Epithelial cell of esophagus (primary cell): ENCODE results near the gene DSCAM.
A peak's percentile ranks its signal among the peaks of the same experiment; 100 is the strongest.

Experiments
- DNase-seq: peaks from one replicate; pipeline ENCODE4 v3.0.0; 2010; ENCODE audit warnings: low read depth
- H3K4me3 ChIP-seq: 2 replicates; pipeline ENCODE4 v1.5.1; 2011; ENCODE audit warnings: mild to moderate bottlenecking, low read length, control low read depth
- TF ChIP-seq, protein P1 (sequence below): IDR thresholded peaks from 2 replicates; pipeline ENCODE4 v1.5.1; 2011; ENCODE audit warnings: low read depth, mild to moderate bottlenecking, low read length, control low read depth, inconsistent platforms; ENCODE audit not compliant: insufficient read depth; ENCODE audit errors: missing control alignments

DSCAM gene

DNA sequence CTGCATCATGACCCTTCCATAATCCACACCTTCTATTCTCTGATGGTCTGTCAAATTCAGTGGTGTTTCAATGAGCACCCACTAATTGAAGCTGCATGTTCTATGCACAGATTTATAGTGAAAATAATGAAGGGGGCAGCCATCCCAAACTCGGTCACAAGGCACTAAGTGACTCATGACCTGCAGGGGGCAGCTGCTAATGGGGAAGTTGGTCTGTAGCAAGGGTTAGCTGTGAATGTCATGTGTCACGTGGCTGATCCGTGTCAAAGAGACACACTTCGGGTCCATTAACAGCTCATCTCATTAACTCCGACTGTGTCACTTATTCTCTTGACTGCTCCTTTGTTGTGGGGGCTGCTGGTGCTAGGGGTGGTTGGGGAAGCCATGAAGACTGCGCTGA is 673.1 kb downstream of the DSCAM start:
- H3K4me3 ChIP-seq: no peak overlapping the region
- TF ChIP-seq, protein P1, sequence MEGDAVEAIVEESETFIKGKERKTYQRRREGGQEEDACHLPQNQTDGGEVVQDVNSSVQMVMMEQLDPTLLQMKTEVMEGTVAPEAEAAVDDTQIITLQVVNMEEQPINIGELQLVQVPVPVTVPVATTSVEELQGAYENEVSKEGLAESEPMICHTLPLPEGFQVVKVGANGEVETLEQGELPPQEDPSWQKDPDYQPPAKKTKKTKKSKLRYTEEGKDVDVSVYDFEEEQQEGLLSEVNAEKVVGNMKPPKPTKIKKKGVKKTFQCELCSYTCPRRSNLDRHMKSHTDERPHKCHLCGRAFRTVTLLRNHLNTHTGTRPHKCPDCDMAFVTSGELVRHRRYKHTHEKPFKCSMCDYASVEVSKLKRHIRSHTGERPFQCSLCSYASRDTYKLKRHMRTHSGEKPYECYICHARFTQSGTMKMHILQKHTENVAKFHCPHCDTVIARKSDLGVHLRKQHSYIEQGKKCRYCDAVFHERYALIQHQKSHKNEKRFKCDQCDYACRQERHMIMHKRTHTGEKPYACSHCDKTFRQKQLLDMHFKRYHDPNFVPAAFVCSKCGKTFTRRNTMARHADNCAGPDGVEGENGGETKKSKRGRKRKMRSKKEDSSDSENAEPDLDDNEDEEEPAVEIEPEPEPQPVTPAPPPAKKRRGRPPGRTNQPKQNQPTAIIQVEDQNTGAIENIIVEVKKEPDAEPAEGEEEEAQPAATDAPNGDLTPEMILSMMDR: no peak
- no peak for DNase-seq

DNA sequence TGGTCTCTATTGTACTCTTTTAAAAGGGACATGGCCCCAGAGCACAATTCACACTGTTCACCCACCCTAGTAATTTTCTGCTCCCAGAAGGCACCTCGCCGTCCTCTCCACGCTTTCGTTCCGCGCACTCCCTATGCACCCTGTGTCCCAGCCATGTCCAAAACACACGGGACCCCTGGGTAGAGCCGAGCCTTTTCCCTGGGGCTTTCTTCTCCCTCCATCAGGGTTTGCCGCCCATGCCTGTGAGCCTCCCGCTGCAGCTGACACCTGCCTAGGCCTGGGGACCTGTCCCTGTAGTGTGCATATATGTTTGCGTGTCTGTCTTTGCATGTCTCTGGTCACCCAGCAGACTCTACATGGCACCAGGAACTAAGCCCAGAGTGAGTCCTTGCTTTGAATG is 677.0 kb downstream of the DSCAM start:
- no peak overlapping the region for H3K4me3 ChIP-seq
- TF ChIP-seq, protein P1: no peak
- no peak for DNase-seq

DNA sequence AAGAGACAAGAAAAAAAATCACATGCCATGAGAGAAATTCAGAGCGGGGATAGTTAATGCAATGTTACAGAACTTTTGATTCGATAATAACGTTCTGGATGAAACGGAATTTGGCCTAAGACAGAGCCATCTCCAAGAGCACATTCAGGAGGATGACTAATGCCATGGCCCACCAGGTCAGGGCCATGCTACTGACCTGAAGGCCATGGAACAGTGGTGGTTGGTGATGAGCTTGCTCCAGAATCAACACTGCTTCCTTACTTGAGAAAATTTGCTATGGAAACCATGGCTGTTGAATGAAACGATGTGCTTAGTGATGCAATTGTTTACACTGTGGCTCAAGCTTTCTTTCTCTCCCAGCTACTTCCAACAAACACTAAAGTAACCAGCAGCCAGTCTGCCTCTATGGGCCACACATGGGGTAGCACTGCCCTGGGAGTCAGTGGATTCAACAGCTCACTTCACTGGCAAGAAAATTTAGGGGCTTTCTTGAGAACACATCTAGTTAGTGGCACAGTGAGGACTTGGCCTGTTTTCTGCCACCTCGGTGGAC is 680.6 kb downstream of the DSCAM start:
- no peak overlapping the region for H3K4me3 ChIP-seq
- peak; percentile 8 for DNase-seq
- TF ChIP-seq, protein P1: no peak

DNA sequence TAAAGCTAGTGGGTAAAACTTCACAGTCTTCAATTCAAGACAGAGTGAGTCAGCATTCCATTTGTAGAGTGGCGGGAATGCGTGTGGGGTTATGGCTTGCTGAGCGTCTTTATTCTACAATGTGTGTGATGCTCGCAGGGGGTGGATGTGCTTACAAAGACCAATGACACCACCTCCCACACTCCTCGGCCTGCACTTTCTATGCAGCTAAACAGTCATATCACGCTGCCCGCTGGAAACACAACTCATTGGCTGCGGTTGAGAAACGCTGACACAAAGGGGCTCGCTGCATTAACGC is 681.2 kb downstream of the DSCAM start:
- DNase-seq: no peak
- no peak overlapping the region for H3K4me3 ChIP-seq
- TF ChIP-seq, protein P1: no peak

DNA sequence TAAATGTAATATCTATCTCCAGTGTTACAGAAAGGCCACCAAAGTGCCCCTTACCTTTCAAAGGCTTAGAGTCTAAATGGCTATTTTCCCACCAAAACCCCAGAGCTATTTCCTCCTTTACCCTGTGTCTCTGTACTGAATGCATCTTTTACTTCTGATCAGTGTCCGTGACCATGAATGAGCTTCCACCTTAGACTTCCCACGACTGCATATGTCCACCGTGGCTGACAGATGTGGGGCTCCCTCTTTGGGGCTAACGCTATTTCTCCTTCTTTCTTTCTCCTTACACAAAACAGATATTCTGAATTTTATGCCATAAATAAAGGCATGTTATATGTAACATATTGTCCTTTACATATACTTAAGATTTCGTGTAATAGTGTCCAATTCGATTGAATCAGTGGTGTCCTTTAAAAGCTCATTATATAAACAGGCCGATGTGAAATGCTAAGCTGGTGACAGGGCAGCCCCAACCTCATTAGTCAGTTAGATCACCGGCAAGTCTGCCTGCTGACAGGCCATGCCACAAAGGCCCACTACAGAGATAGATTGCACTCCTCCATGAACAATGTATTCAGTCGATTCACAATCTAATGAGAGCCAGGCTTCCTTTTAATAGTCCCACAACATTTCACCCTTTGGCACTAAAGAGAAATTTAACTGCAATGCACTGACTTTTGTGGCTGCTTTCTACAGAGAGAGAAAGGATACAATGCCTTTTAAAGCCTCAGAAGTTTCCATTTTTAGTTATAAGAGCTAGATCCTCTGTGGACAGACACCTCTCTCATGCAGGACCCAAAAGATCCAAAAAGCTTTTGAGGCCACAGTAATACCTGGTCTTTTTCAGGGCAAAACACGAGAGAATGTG is 681.8 kb downstream of the DSCAM start:
- no peak for DNase-seq
- no peak overlapping the region for H3K4me3 ChIP-seq
- TF ChIP-seq, protein P1: no peak

DNA sequence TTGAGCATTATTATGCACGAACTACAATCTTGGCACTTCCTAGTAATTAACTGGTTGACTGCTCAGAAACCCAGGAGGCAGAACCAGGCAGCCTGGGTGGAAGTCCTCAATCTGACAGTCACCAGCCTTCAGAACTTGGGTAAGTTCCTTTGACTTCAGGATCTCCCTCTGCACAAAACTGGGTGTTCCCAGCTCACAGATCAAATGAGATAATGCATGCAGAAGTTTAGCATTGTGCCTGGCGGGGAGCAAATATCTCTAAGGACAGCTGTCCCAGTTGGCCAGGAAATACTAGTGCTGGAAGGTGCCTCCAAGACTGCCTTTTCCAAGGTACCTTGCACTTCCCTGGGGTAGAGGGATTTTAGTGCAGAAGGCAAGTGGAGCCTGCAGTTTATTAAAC is 684.9 kb downstream of the DSCAM start:
- no peak overlapping the region for H3K4me3 ChIP-seq
- TF ChIP-seq, protein P1: no peak
- DNase-seq: no peak

DNA sequence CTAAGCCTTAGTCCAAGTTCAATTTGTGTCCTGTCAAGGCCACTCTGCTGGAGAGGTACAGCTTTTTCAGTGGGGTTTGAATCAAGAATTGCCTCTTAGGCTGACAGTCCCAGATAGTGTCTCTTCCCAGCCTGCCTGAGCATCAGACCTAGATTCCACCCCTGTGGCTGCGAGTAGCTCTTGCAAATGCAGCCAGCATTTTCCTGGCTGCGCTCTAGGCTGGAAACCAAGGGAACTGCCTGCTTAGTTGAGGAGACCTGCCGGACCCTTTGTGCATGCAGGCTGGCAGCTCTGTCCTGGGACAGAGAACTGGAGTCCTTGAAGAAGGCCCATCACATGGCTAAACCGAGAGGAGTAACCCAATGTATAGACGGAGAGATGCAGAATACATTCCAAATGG is 686.0 kb downstream of the DSCAM start:
- no peak overlapping the region for H3K4me3 ChIP-seq
- DNase-seq: no peak
- TF ChIP-seq, protein P1: no peak
